ENCODE data around the gene MEG3.

- TF ChIP-seq GATA3 (IDR thresholded peaks at IDR 0.05; ENCODE audit: low read depth, low read length) (no peak), GATA2 (IDR thresholded peaks at IDR 0.05; ENCODE audit: low read depth, low read length) (no peak)
These were observed 36.0 kb downstream of the MEG3 start for GRCh38 chr14:100861937-100862247.
